PFSK-1 (cell line): ENCODE data around the gene SLITRK4.

Experiments used
- FOXP2 ChIP-seq: optimal IDR thresholded peaks from 2 replicates; pipeline ENCODE3; 2011; ENCODE audit warnings: borderline replicate concordance, control low read depth, inconsistent platforms; ENCODE audit not compliant: insufficient read depth; ENCODE audit errors: extremely low read length, extremely low read depth
- TF ChIP-seq, protein P1 (sequence below), 2 experiments: IDR thresholded peaks; 2 replicates each; pipeline versions ENCODE4 v1.6.1 to v1.8.0; 2011 to 2012; ENCODE audit warnings: low read depth in 2 of 2, low read length in 2 of 2, control low read depth in 1 of 2, inconsistent platforms in 1 of 2, mild to moderate bottlenecking in 1 of 2, moderate library complexity in 1 of 2; ENCODE audit not compliant: insufficient read depth in 1 of 2

DNA sequence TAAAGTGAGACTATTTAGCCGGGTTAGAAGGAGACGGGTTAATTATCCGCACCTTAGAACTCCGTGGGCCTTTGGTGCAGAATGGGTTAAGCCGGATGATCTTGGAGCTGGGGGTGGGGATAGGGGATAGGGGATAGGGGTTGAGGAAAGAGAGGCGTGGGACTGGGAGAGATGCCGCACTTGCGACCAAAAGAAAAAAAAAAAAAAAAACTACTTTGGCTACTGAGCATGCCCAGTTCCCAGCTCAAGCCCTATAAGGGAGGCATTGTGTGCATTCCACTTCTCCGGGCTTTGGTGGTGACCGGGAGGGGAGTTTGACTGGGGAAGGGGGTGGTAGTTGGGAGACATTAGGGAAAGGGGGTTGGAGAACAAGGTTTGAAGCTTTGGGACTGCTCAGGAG lies at the start of gene SLITRK4:
- TF ChIP-seq, protein P1, sequence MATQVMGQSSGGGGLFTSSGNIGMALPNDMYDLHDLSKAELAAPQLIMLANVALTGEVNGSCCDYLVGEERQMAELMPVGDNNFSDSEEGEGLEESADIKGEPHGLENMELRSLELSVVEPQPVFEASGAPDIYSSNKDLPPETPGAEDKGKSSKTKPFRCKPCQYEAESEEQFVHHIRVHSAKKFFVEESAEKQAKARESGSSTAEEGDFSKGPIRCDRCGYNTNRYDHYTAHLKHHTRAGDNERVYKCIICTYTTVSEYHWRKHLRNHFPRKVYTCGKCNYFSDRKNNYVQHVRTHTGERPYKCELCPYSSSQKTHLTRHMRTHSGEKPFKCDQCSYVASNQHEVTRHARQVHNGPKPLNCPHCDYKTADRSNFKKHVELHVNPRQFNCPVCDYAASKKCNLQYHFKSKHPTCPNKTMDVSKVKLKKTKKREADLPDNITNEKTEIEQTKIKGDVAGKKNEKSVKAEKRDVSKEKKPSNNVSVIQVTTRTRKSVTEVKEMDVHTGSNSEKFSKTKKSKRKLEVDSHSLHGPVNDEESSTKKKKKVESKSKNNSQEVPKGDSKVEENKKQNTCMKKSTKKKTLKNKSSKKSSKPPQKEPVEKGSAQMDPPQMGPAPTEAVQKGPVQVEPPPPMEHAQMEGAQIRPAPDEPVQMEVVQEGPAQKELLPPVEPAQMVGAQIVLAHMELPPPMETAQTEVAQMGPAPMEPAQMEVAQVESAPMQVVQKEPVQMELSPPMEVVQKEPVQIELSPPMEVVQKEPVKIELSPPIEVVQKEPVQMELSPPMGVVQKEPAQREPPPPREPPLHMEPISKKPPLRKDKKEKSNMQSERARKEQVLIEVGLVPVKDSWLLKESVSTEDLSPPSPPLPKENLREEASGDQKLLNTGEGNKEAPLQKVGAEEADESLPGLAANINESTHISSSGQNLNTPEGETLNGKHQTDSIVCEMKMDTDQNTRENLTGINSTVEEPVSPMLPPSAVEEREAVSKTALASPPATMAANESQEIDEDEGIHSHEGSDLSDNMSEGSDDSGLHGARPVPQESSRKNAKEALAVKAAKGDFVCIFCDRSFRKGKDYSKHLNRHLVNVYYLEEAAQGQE (IDR thresholded peaks at IDR 0.05; ENCODE audit: insufficient read depth in 1 of 2, low read depth in 2 of 2, low read length in 2 of 2) = no peak
- TF ChIP-seq FOXP2 = no peak
